Activated T-helper 1 cell treated with anti-CD3 and anti-CD28 coated beads, Interleukin-12 subunit alpha, Interleukin-12 subunit beta, Interleukin-2, Interleukin-4 antibody, amounts not matched to agents 30 ng/mL and 10 ng/mL and 1 ng/mL, durations not matched to agents 14 hours and 24 hours and 36 hours (primary cell): ENCODE data around the gene DHRS3. TPM values are rescaled to one million over a fixed set of nuclear protein-coding genes. Genes with fewer than 3 reads are reported as not detected.

ENCODE experiments used
- DNase-seq: peaks from one replicate; pipeline ENCODE4 v3.0.0; 2021; ENCODE audit warnings: low spot score
- H3K27ac Mint-ChIP-seq: one replicate; pipeline ENCODE4 v1.8.0; 2021; ENCODE audit warnings: mild to moderate bottlenecking, mixed read lengths
- H3K27me3 Mint-ChIP-seq: one replicate; pipeline ENCODE4 v1.8.0; 2022; ENCODE audit warnings: mild to moderate bottlenecking, moderate library complexity, mixed read lengths; ENCODE audit not compliant: insufficient read depth
- H3K36me3 Mint-ChIP-seq: one replicate; pipeline ENCODE4 v1.8.0; 2021; ENCODE audit warnings: low read depth, mixed read lengths
- H3K4me1 Mint-ChIP-seq: one replicate; pipeline ENCODE4 v1.8.0; 2021; ENCODE audit warnings: low read depth, mixed read lengths
- H3K4me3 Mint-ChIP-seq: one replicate; pipeline ENCODE4 v1.8.0; 2021; ENCODE audit warnings: mild to moderate bottlenecking, moderate library complexity, mixed read lengths
- H3K9me3 Mint-ChIP-seq: one replicate; pipeline ENCODE4 v1.8.0; 2021; ENCODE audit warnings: mixed read lengths
- intact Hi-C: fragments of 100-400 bp; cut with micrococcal nuclease; formaldehyde crosslinking; loops from one replicate; pipeline ENCODE4 v1.15.1; 2024
- total RNA-seq: library from RNA; stranded (reverse); gene quantifications from 2 replicates; pipeline ENCODE4 v1.2.3, GENCODE V29; 2022

DHRS3 gene
- total RNA-seq, 1 donor from 2014 or later = 111 TPM

GRCh38 chr1:12608311-12608957 is 9.6 kb downstream of the DHRS3 start:
- Mint-ChIP-seq H3K9me3 (peaks cover 4% of the 10 kb centered on the region), H3K4me1 (peaks cover 58% of the 10 kb centered on the region), H3K4me3 (no peak overlapping the region), H3K27ac (no peak overlapping the region), H3K27me3 (no peaks in the 10 kb centered on the region), H3K36me3 (peaks cover 72% of the 10 kb centered on the region)
- intact Hi-C loops = no loop called here
- no peak for DNase-seq

- Mint-ChIP-seq H3K27me3 (no peaks in the 10 kb centered on the region), H3K36me3 (peaks cover 62% of the 10 kb centered on the region), H3K27ac (no peak overlapping the region), H3K4me3 (no peak overlapping the region), H3K9me3 (peaks cover 4% of the 10 kb centered on the region), H3K4me1 (peaks cover 54% of the 10 kb centered on the region)
- DNase-seq = no peak
- intact Hi-C loops = no loop called here
Measured at GRCh38 chr1:12607263-12607662, 10.7 kb downstream of the DHRS3 start.

GRCh38 chr1:12604986-12605385 is 13.0 kb downstream of the DHRS3 start:
- Mint-ChIP-seq H3K4me3 (no peak overlapping the region), H3K27ac (peak overlapping the region; percentile 64), H3K9me3 (peaks cover 4% of the 10 kb centered on the region), H3K4me1 (peaks cover 47% of the 10 kb centered on the region), H3K27me3 (peaks cover 4% of the 10 kb centered on the region), H3K36me3 (peaks cover 48% of the 10 kb centered on the region)
- no peak for DNase-seq
- intact Hi-C loops = loop anchor here (1.0 to 5.0 kb wide), 3 partner anchors 93 to 167 kb away; no protein-coding TSS in a partner anchor

- intact Hi-C loops = loop anchor here (1.0 to 5.0 kb wide), 3 partner anchors 92 to 166 kb away; no protein-coding TSS in a partner anchor
- H3K4me3 Mint-ChIP-seq = peak overlapping the region; percentile 47
- H3K27me3 Mint-ChIP-seq = peaks cover 4% of the 10 kb centered on the region
- peaks cover 47% of the 10 kb centered on the region for H3K36me3 Mint-ChIP-seq
- DNase-seq = peak; percentile 49
- peak overlapping the region; percentile 64 for H3K27ac Mint-ChIP-seq
- H3K4me1 Mint-ChIP-seq = peaks cover 41% of the 10 kb centered on the region
- H3K9me3 Mint-ChIP-seq = peaks cover 4% of the 10 kb centered on the region
Measured at GRCh38 chr1:12604114-12604874, 13.7 kb downstream of the DHRS3 start.

GRCh38 chr1:12603224-12603623 is 14.8 kb downstream of the DHRS3 start:
- Mint-ChIP-seq H3K27me3 (peaks cover 4% of the 10 kb centered on the region), H3K4me3 (no peak overlapping the region), H3K4me1 (peaks cover 39% of the 10 kb centered on the region), H3K36me3 (peaks cover 36% of the 10 kb centered on the region), H3K9me3 (peaks cover 4% of the 10 kb centered on the region), H3K27ac (no peak overlapping the region)
- DNase-seq = no peak
- intact Hi-C loops = loop anchor here (5.0 kb wide), 1 partner anchor 91 kb away; no protein-coding TSS in a partner anchor

GRCh38 chr1:12602659-12603024 is 15.4 kb downstream of the DHRS3 start:
- H3K27me3 Mint-ChIP-seq = peaks cover 4% of the 10 kb centered on the region
- intact Hi-C loops = loop anchor here (5.0 kb wide), 1 partner anchor 90 kb away; no protein-coding TSS in a partner anchor
- H3K9me3 Mint-ChIP-seq = peaks cover 4% of the 10 kb centered on the region
- H3K4me1 Mint-ChIP-seq = peaks cover 39% of the 10 kb centered on the region
- no peak for DNase-seq
- H3K4me3 Mint-ChIP-seq = no peak overlapping the region
- no peak overlapping the region for H3K27ac Mint-ChIP-seq
- peaks cover 30% of the 10 kb centered on the region for H3K36me3 Mint-ChIP-seq

- no peak for DNase-seq
- Mint-ChIP-seq H3K36me3 (peaks cover 24% of the 10 kb centered on the region), H3K27me3 (peaks cover 4% of the 10 kb centered on the region), H3K27ac (peak overlapping the region; percentile 13), H3K4me3 (no peak overlapping the region), H3K4me1 (peaks cover 34% of the 10 kb centered on the region), H3K9me3 (no peaks in the 10 kb centered on the region)
- intact Hi-C loops = loop anchor here (1.0 to 5.0 kb wide), 2 partner anchors 17 to 90 kb away; no protein-coding TSS in a partner anchor
Measured at GRCh38 chr1:12601700-12602658, 16.0 kb downstream of the DHRS3 start.

- no peaks in the 10 kb centered on the region for H3K9me3 Mint-ChIP-seq
- intact Hi-C loops = loop anchor here (1.0 to 5.0 kb wide), 2 partner anchors 18 to 89 kb away; no protein-coding TSS in a partner anchor
- no peak overlapping the region for H3K4me3 Mint-ChIP-seq
- peaks cover 4% of the 10 kb centered on the region for H3K27me3 Mint-ChIP-seq
- peaks cover 21% of the 10 kb centered on the region for H3K36me3 Mint-ChIP-seq
- DNase-seq = peak; percentile 12
- peaks cover 34% of the 10 kb centered on the region for H3K4me1 Mint-ChIP-seq
- no peak overlapping the region for H3K27ac Mint-ChIP-seq
Measured at GRCh38 chr1:12600880-12601633, 17.0 kb downstream of the DHRS3 start.

GRCh38 chr1:12600335-12600734 is 17.7 kb downstream of the DHRS3 start:
- no peak for DNase-seq
- H3K27me3 Mint-ChIP-seq = peaks cover 4% of the 10 kb centered on the region
- H3K36me3 Mint-ChIP-seq = peaks cover 18% of the 10 kb centered on the region
- peaks cover 34% of the 10 kb centered on the region for H3K4me1 Mint-ChIP-seq
- intact Hi-C loops = loop anchor here (5.0 kb wide), 1 partner anchor 88 kb away; no protein-coding TSS in a partner anchor
- no peak overlapping the region for H3K4me3 Mint-ChIP-seq
- H3K27ac Mint-ChIP-seq = no peak overlapping the region
- H3K9me3 Mint-ChIP-seq = no peaks in the 10 kb centered on the region

GRCh38 chr1:12599657-12600056 is 18.4 kb downstream of the DHRS3 start:
- peaks cover 37% of the 10 kb centered on the region for H3K4me1 Mint-ChIP-seq
- H3K9me3 Mint-ChIP-seq = no peaks in the 10 kb centered on the region
- intact Hi-C loops = loop anchor here (5.0 kb wide), 1 partner anchor 87 kb away; no protein-coding TSS in a partner anchor

GRCh38 chr1:12598974-12599373 is 19.0 kb downstream of the DHRS3 start:
- Mint-ChIP-seq H3K4me3 (no peak overlapping the region), H3K27ac (no peak overlapping the region), H3K9me3 (no peaks in the 10 kb centered on the region), H3K4me1 (peaks cover 37% of the 10 kb centered on the region), H3K36me3 (peaks cover 12% of the 10 kb centered on the region), H3K27me3 (peaks cover 8% of the 10 kb centered on the region)
- no peak for DNase-seq
- intact Hi-C loops = no loop called here

More at GRCh38 chr1:12599657-12600056, 18.4 kb downstream of the DHRS3 start:
- H3K27me3 Mint-ChIP-seq = peaks cover 6% of the 10 kb centered on the region
- no peak overlapping the region for H3K27ac Mint-ChIP-seq
- peaks cover 15% of the 10 kb centered on the region for H3K36me3 Mint-ChIP-seq
- H3K4me3 Mint-ChIP-seq = no peak overlapping the region
- DNase-seq = no peak

- Mint-ChIP-seq H3K36me3 (peaks cover 11% of the 10 kb centered on the region), H3K4me3 (no peak overlapping the region), H3K9me3 (no peaks in the 10 kb centered on the region), H3K27me3 (peaks cover 8% of the 10 kb centered on the region), H3K4me1 (peaks cover 30% of the 10 kb centered on the region), H3K27ac (no peak overlapping the region)
- intact Hi-C loops = no loop called here
- no peak for DNase-seq
Measured at GRCh38 chr1:12597792-12598191, 20.2 kb downstream of the DHRS3 start.
